ENCODE data around the gene WASF1. TPM values are rescaled to one million over a fixed set of nuclear protein-coding genes. Genes with fewer than 3 reads are reported as not detected.
"Not testable (repeated sequence)": the region's sequence is repeated elsewhere in the genome, so short reads cannot be mapped to it uniquely, and the experiment has no call there.

Gene WASF1
- total and polyA plus RNA-seq, 7 donors = 0.47 to 5.3 (median 0.97) TPM

GRCh38 chr6:110075406-110075805 is 104.1 kb downstream of the WASF1 start:
- intact Hi-C loops (cut with DNase I) = no loop called here
- no peaks in the 10 kb centered on the region for H3K36me3 ChIP-seq (ENCODE audit: insufficient read depth in 1 of 2, low read depth in 1 of 2)
- H3K9me3 ChIP-seq = no peaks in the 10 kb centered on the region
- no peaks in the 10 kb centered on the region for H3K27me3 ChIP-seq (ENCODE audit: insufficient read depth in 3 of 3, low read length in 2 of 3)
- DNase-seq (no peak), ATAC-seq (no peak)
- no peak overlapping the region for H3K4me3 ChIP-seq
- 67 to 81% (median 69%) methylated on average over 1 of the region's 1 CpG for WGBS, 3 donors
- no peak for TF ChIP-seq CTCF (IDR thresholded peaks at IDR 0.05)
- H3K4me1 ChIP-seq = no peaks in the 10 kb centered on the region
- H3K27ac ChIP-seq = no peak overlapping the region

- H3K27ac ChIP-seq; H3K36me3 ChIP-seq (ENCODE audit: insufficient read depth in 1 of 2, low read depth in 1 of 2); ATAC-seq; H3K27me3 ChIP-seq (ENCODE audit: insufficient read depth in 3 of 3, low read length in 2 of 3); intact Hi-C loops (cut with DNase I); DNase-seq; H3K4me1 ChIP-seq; H3K9me3 ChIP-seq; H3K4me3 ChIP-seq: not testable (repeated sequence)
Measured at GRCh38 chr6:110073474-110073873, 106.0 kb downstream of the WASF1 start.

GRCh38 chr6:110068592-110068967 is 110.9 kb downstream of the WASF1 start:
- no peak for ATAC-seq
- Histone ChIP-seq H3K4me1 (no peaks in the 10 kb centered on the region), H3K9me3 (no peaks in the 10 kb centered on the region), H3K36me3 (ENCODE audit: insufficient read depth in 1 of 2, low read depth in 1 of 2) (no peaks in the 10 kb centered on the region), H3K27ac (no peak overlapping the region), H3K27me3 (ENCODE audit: insufficient read depth in 3 of 3, low read length in 2 of 3) (peaks cover 0 to 6% (median 3%) of the 10 kb centered on the region in 3 donors), H3K4me3 (no peak overlapping the region)
- intact Hi-C loops (cut with DNase I) = loop anchor here in 1 of 2 donors (10.0 kb wide), 1 partner anchor 296 kb away; no protein-coding TSS in a partner anchor
- WGBS, 3 donors = 79 to 86% (median 82%) methylated on average over 8 of the region's 8 CpGs
- DNase-seq = no peak
- no peak for TF ChIP-seq CTCF (IDR thresholded peaks at IDR 0.05)

GRCh38 chr6:110067837-110068591 is 111.5 kb downstream of the WASF1 start:
- no peak for TF ChIP-seq CTCF (IDR thresholded peaks at IDR 0.05)
- Histone ChIP-seq H3K27me3 (ENCODE audit: insufficient read depth in 3 of 3, low read length in 2 of 3) (peaks cover 0 to 6% (median 3%) of the 10 kb centered on the region in 3 donors), H3K36me3 (ENCODE audit: insufficient read depth in 1 of 2, low read depth in 1 of 2) (no peaks in the 10 kb centered on the region), H3K4me1 (no peaks in the 10 kb centered on the region), H3K4me3 (no peak overlapping the region), H3K27ac (no peak overlapping the region), H3K9me3 (no peaks in the 10 kb centered on the region)
- WGBS, 3 donors = 46 to 56% (median 51%) methylated on average over 6 of the region's 6 CpGs
- DNase-seq = no peak
- ATAC-seq = no peak
- intact Hi-C loops (cut with DNase I) = loop anchor here in 1 of 2 donors (10.0 kb wide), 1 partner anchor 297 kb away; no protein-coding TSS in a partner anchor

GRCh38 chr6:110064744-110065524 is 114.5 kb downstream of the WASF1 start:
- intact Hi-C loops (cut with DNase I) = loop anchor here in 1 of 2 donors (10.0 kb wide), 1 partner anchor 300 kb away; no protein-coding TSS in a partner anchor
- Histone ChIP-seq H3K4me3 (no peak overlapping the region), H3K36me3 (ENCODE audit: insufficient read depth in 1 of 2, low read depth in 1 of 2) (no peaks in the 10 kb centered on the region), H3K9me3 (no peaks in the 10 kb centered on the region), H3K4me1 (no peaks in the 10 kb centered on the region), H3K27ac (no peak overlapping the region), H3K27me3 (ENCODE audit: insufficient read depth in 3 of 3, low read length in 2 of 3) (peaks cover 0 to 13% (median 2%) of the 10 kb centered on the region in 3 donors)
- WGBS, 3 donors = 74 to 78% (median 76%) methylated on average over 5 of the region's 5 CpGs
- no peak for TF ChIP-seq CTCF (IDR thresholded peaks at IDR 0.05)
- DNase-seq (no peak), ATAC-seq (no peak)
